ENCODE measurements around the gene JHY.

JHY gene

DNA sequence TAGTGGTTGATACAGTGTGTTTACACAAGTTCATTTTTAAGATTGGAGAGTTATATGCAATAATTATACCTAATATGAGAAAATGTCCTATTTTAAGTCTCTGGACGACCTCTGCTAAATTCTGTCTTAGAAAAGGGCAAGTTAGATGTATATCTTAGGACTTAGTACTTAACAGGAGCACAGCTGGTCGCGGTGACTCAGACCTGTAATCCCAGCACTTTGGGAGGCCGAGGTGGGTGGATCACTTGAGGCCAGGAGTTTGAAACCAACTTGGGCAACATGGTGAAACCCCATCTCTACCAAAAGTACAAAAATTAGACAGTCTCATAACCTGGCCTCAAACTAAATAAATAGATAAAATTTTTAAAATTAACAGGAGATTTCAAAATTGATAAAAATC lies 71.9 kb downstream of the JHY start:
- DNase-seq (ENCODE audit: low read depth) = no peak

DNA sequence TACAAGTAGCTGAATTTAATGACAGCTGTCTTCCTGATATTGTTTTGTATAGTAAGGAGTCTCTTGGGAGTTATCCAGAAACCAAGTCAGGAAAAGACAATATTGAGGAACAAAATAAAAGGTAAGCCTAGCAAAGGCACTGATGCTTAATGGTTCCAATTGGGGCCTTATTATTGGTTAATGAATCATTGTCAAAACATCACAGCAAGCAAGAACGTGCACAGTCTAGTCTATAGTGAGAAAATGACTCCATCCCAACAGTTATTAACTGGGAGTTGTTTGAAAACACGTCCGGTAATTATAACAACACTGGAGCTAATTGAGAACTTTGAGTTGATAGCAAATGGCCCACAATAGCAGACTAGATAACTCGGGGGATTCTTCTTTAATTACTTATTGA lies 81.4 kb downstream of the JHY start:
- DNase-seq (ENCODE audit: low read depth) = no peak

DNA sequence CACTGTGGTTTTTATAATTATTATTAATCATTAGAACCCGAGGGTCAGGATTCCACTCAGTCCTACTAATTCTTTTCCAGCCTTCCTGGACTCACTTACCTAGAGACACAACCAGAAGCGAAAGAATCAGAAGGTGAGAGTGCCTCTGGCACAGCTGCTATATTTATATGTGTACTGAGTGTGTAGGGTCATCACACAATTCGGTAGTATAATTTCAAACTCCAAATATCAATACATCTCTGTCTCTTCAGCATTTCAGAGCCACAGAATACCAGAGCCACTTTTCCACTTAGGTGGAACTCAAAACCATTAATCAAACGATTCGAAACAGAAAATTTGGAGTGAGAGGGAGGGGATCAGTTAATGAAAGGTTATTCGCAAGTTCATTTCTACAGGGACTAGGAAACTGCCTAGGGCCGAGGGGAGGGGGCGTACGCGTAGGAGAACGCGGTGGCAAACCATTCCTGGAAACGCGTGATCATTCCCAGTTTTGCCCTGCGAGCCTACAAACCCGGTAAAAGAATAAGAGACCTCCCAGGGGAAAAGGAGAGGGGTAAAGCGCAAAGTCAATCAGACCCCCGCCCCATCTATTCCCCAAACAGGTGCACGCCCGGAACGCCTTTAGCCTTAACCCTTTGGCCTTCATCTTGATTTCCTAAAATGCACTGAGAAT lies 93.6 kb downstream of the JHY start:
- DNase-seq (ENCODE audit: low read depth) = no peak

DNA sequence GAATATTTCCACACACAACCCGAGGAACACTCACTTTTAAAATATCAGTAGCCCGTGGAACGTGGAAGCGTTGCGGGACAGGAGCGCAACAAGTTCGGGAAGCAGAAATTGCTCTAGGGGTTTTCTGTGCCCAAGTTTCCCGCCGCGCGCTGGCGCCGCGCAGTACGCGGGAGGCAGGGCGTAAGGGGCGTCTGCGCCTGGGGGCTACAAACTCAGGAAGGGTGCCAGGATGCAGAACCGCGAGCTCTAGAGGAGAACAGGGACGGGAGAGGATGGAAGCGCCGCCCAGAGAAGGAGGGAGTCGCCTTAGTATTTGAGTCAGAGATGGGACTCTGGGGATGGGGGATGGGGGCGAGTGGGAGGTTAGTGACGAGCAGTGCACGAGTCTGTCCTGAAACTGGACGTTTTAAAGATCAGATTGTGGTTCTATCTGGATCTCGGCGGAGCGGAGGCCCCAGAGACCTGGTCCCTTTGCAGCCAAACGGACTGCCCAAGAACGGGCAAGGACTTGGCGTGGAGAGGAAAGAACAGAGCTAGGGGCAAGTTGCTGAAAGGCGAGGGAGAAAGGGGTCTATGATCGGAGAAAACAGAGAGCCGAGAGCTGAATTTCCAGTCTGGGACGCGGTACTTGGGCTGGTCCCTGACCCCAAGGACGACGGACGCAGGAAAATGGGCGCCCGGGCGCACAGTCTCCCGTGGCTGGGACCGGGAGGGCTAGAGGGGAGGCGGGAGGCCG lies 94.3 kb downstream of the JHY start:
- DNase-seq (ENCODE audit: low read depth) = no peak

DNA sequence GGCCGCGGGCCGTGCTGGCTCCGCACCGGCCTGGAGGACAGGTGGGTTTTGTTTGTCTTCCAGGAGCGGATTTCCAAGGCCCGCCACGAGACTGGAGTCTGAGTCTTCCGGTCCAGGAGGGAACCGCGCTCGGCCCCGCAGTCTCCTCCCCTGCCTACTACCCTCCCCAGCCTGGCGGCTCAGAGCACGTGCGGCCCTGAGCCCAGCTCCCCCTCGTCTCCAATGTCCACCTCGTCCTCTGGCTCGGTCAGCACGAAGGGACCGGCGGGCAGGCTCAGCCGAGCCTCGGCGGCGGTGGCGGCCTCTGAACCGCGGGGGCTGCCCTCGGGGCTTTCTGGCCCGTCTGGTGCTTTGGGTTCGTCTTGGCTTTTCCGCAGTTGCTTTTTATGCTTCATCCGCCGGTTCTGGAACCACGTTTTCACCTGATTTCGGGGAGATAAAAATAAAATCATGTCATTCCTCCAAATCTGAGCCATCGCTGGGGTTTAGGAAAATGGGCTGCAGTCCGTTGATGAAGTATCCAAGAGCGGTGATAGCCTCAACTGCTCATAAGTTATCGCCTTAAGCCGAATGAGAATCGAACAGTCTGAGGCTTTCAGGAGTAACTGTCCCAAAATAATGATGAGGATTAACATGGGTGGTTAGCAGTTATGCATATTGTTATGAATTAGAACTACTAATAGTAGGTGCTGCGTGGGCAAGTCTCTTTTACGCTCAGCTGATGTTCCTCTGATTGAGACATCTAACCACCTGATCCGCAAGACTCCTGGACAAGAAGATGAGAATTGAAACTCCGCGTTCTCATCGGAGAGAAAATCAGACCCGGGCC lies 95.1 kb downstream of the JHY start:
- DNase-seq (ENCODE audit: low read depth) = no peak

DNA sequence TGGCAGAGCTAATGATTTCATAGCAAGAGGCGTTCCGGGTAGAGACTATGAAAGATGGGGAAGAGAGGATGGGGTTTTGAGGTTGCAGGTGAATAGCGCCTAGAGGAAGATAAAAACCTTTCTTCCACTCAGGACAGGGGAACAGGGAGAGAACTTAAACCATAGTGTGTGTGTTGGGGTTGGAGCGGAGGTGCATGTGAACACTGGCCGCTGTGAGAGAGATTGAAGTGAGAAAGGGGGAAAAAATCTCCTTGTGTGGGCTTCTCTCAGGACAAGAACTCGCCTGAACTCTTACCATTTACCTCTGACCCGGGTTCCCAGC lies 95.7 kb downstream of the JHY start:
- no peak for DNase-seq (ENCODE audit: low read depth)

DNA sequence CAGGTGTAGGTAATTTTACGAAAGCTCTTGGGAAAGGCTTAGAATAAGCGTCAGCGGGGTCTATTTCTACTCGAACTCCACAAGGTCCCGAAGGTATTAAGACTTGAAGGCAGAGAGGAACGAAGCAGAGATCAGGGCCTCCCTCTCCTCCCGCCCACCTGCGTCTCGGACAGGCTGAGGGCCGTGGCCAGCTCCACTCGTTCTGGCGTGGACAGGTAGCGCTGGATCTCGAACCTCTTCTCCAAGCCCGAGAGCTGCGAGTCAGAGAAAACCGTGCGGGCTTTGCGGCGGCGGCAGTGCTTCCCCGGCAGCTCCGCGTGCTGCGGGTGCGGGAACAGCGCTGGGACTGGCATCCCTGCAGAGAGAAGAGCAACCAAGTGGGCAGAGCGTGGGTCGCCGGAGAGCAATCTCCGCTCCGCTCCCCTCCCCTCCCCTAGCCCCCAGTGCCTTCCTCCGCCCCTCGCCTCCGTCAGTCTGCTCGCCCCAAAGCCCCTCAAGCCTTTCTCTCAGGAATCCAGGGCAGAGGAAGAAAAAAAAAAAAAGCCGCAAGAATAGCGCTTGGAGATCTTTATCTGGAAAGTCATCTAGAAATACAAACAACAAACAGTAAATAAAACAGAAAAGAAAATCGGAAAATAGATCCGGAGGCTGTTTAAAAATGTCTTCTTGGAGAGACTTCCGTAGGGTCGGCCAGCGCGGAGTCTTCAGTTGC lies 96.7 kb downstream of the JHY start:
- no peak for DNase-seq (ENCODE audit: low read depth)

DNA sequence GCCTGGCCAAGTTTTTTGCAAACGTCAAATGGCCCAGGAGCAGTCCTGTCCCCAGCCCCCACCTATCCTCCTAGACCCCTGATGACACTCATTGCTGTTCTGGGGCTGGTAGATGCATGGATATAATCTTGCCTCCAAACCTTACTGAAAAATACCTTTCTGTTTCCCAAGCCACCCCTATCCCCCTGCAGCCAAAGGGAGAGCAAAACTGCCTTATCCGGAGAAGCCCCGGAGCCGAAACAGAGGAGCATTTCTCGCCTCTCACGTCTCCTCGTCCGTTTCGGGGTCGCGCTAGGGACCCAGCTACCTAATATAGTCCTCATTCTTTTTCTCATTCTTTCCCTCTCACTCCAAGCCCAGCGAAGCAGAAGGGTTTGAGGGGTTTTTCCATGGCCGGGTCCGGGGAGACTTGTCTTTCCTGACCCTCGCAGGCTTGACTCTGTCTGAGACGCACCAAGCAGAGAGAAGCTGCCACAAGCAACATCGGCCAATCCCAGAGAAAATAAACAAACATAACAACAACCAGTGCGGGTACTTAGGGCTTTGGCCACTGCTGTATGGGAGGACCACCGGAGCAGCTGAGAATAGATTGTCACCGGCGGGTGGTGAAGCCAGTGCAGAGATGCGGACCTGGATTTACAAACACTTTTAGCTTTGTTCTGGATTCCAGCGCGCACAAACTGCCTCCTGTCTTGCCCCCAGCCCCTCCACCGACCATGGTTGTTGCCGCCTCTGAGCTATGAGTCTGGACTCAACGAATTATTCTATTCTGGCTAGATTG lies 97.4 kb downstream of the JHY start:
- DNase-seq (ENCODE audit: low read depth) = no peak

DNA sequence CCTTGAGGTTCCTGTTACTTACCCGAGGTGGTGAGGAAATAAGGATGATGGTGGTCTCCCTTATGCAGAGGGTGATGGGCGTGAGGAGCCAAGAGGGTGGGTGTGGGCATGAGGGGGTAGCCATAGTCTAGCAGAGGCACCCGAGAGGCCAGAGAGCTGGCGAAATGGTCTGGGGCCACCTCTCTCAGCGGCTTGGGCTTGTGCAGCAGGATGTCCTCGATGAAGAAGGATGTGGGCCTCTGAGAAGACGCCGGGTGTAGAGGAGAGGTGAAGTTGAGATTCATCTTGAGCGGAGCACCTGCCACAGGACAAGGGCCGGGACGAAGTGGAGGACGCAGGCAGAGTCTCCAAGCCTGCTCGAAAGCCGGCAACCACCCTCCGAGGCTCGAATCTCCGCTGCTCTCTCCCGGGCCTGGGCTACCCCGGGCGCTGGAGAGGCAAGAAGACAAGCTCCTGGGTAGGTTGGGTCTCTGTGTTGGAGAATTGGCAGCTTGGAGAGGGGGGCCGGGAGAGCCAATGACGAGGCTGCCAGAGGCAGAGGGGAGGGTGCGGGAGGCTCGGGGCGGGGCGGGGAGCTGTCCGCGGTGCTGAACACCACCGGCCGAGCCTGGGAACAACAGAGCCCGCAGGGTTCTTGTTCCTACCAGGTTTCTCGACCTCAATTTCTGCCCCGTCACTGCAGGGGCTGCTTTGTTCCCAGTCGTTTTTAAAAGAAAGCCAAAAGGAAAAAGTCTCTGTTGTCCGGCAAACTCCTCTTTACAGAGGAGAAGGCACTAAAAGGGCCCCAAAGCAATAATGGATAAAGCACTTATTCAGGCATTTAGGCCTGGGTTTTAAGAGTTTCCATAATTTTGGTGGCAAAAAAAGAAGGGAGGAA lies 99.1 kb downstream of the JHY start, which contains the start of gene BSX:
BSX (minus strand) TSS at position 447 of the 877 bp plus-strand sequence; CDS start at position 284, 163 bp downstream.
- DNase-seq (ENCODE audit: low read depth) = peak; percentile 40

DNA sequence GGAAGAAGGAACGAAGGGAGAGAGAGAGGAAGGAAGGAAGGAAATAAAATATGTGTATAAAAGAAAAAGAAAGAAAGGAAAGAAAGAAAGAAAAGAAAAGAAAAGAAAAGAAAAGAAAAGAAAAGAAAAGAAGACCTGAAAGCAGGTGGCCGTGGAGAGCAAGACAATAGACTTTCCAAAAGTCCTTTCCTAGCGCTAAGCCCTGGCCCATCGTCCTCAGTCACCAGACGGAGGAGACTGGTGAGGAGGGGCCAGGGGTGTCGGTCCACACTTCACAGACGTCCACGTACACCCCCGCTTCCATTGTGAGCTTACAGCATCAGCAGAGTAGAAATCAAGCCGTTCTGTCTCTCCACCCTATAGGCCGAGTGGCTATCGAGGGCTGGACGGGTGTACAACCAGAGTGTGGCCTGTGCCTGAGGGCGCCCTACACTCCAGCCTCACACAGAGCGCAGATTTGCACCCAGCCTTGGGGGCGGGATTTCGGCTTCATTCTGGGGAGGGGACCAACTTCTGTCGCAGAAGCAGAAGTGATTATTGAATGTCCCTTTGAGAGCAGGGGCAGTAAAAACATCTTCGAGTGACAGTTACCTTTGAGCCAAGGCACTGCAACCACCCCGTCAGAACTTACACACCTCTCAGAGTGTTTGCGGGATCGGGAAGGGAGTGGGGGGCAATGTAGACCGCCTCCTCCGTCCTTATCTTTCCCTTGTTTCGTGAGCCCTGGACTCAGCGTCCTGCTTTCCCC lies 101.1 kb downstream of the JHY start:
- DNase-seq (ENCODE audit: low read depth) = no peak

DNA sequence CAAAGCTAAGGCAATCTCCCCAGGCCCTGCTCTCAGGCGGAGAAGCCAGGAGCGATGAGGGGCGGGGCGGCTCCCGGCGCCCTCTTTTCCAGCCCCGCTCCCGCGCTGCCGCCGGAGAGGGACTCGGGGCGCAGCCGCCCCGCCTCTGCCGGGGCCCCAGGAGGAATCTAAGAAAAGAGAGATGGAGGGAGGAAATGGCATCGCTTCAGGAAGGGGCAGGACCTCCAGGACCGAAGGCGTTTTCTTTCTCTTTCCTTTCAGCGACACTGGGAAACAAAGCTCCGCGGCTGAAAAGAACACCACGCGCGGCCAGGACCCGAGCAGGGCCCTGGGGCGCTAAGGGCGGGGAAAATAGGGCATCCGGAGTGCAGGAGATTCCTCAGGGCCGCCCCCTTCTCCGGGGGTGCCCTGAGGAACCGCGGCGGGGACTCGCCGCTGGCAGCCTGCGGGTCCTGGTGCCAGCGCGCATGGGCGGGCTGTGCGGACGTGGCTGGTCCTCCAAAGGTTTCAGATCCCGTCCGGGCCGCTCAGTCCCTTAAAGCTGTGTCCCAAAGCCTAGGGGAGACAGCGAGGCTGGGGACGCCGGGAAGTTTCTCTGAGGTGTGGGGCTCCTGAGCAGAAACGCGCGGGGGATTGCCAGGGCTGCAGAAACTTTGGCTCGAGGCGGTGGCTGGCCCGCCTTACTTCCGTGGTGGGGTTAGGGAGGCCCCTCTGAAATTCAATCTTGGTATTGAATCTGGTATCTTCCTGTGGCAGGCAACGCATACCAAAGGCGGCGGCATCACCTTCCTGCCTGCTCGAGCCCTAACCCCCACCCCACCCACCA lies 101.8 kb downstream of the JHY start:
- no peak for DNase-seq (ENCODE audit: low read depth)

DNA sequence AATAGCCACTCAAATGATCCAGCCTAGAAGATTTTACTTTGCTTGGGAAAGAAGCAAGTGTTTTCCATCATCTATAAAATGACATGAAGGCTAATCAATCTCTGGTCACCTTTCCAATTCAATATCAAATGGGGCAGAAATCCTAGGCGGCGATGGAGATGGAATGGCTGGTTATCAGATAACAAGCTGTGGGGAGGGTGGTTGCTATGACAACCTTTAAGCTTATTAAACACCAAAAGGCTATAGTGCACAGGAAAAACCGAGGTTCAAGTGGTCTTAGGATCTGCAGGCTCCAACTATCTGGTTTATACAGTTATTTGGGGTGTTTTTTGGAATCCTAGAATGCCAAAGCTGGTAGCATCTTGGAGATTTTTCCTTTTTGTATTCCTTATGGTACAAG lies 113.0 kb downstream of the JHY start:
- no peak for DNase-seq (ENCODE audit: low read depth)

DNA sequence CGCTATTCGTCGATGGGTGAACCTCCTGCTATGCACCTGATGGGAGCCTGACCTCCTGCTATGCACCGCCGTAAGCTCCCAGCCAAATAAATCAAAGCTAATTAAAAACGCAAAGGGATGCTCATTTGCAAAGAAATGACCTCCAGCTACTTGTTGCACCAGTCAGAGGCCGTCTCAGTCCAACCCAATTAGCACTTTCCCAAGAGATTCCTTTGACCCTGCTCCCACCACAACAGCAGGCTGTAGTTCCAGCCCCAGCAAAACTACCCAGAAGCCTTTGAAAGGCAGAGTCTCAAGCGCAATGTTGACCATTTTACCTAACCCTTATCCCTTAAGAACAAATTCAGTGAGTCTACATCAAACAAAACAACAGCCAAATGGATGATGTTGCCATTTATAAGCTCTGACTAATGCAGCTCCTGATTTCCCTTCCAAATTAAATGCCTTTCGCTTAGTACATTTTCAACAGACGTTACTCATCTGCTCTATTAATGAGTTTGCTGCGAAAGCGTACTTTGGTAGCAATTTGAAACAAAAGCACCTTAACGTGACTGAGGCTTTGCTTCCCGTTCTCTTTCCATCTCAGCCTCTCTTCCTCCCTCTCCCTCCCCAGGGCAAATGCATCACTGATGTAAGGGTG lies 116.3 kb downstream of the JHY start:
- no peak for DNase-seq (ENCODE audit: low read depth)

DNA sequence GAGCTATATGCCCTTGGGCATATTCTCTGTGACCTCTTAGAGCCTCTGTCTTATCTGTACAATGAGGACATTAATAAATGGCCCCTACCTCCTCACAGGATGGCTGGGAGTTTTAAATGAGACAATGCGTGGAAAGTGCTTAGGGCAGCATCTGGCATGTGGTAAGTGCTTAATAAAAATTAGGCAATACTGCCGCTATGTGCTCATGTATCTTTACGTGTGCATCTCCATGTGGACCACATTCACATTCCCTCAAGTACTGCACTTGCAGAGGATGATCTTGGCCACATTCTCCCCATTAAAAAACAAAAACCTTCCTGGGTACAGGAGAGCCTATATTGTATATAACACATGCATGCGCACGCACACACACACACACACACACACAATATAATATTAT lies 118.2 kb downstream of the JHY start:
- no peak for DNase-seq (ENCODE audit: low read depth)

DNA sequence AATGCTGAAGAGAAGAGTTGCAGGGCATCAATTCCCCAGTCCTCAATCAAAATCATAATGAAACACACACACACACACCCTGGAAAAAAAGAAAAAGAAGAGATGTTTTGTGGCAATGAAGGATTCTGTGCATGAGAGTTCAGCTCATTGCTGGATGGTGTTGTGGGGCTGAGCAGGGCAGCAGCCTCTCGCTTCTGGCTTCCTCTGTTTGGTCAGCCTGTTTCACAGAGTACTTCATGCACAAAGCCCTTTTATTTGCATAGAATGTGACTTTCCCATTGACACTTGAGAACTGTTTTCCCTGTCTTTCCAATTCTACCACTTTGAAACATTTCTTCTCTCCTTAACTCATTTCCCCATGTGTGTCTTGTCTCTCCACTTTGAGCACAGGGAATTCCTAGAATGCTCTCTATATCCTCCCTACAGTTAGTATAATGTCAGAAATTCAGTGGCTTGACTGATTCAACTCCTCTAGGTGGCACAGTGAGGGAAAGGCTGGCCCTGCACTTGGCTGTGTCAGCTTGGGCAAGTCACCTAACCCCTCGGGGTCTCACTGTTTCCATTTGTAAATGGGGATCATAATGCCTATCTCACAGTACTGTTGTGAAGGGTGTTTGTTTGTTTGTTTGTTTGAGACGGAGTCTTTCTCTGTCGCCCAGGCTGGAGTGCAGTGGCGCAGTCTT lies 124.4 kb downstream of the JHY start:
- DNase-seq (ENCODE audit: low read depth) = no peak

Data from stimulated activated CD8-positive, alpha-beta memory T cell treated with anti-CD3 and anti-CD28 coated beads, Interleukin-4, amount 100 ng/mL, for 24 hours (primary cell).